Mesodermal cell (in vitro differentiated cells): ENCODE data around the gene NGB.

Experiments
- H3K27ac ChIP-seq: 2 replicates; pipeline ENCODE4 v1.7.0; 2013; ENCODE audit warnings: mild to moderate bottlenecking, low read depth, low read length, moderate library complexity; ENCODE audit not compliant: severe bottlenecking
- H3K36me3 ChIP-seq: 2 replicates; pipeline ENCODE4 v1.7.1; 2013; ENCODE audit warnings: mild to moderate bottlenecking, low read length, moderate library complexity; ENCODE audit not compliant: control insufficient read depth, insufficient read depth
- H3K4me1 ChIP-seq: one replicate; pipeline ENCODE4 v1.7.1; 2013; ENCODE audit warnings: mild to moderate bottlenecking, low read length; ENCODE audit not compliant: insufficient read depth, control insufficient read depth, poor library complexity, severe bottlenecking
- H3K4me3 ChIP-seq: 2 replicates; pipeline ENCODE4 v1.7.0; 2013; ENCODE audit warnings: low read length, control low read depth, mild to moderate bottlenecking; ENCODE audit not compliant: insufficient read depth, poor library complexity, severe bottlenecking; ENCODE audit errors: extremely low read depth
- H3K9me3 ChIP-seq: 2 replicates; pipeline ENCODE4 v1.7.1; 2013; ENCODE audit warnings: mild to moderate bottlenecking, low read length, moderate library complexity; ENCODE audit not compliant: control insufficient read depth
- WGBS, 2 experiments: methylation state at CpG; one replicate each; pipeline ENCODE4 v1.1.5; 2013; ENCODE audit warnings: missing lambda C conversion rate in 2 of 2; ENCODE audit not compliant: insufficient coverage in 2 of 2; 5-methylcytosine and 5-hydroxymethylcytosine counted together

Gene NGB

GRCh38 chr14:77275601-77276017 is 4.6 kb upstream of the NGB start:
- Histone ChIP-seq H3K9me3 (no peaks in the 10 kb centered on the region), H3K36me3 (peaks cover 30% of the 10 kb centered on the region), H3K4me1 (no peaks in the 10 kb centered on the region), H3K4me3 (no peak overlapping the region), H3K27ac (no peak overlapping the region)
- 73 to 100% methylated on average over 2 to 5 of the region's 8 CpGs for WGBS, 2 experiments

GRCh38 chr14:77275041-77275580 is 4.1 kb upstream of the NGB start:
- 77 to 82% methylated on average over 3 of the region's 5 CpGs for WGBS, 2 experiments
- no peak overlapping the region for H3K27ac ChIP-seq

GRCh38 chr14:77273796-77274195 is 2.8 kb upstream of the NGB start:
- H3K27ac ChIP-seq, result no peak overlapping the region
- H3K36me3 ChIP-seq, result peaks cover 13% of the 10 kb centered on the region
- no peaks in the 10 kb centered on the region for H3K9me3 ChIP-seq
- no peak overlapping the region for H3K4me3 ChIP-seq
- WGBS, 2 experiments, result 78 to 79% methylated on average over 4 of the region's 4 CpGs
- no peaks in the 10 kb centered on the region for H3K4me1 ChIP-seq

More at GRCh38 chr14:77275041-77275580, 4.1 kb upstream of the NGB start:
- Histone ChIP-seq H3K36me3 (peaks cover 25% of the 10 kb centered on the region), H3K9me3 (no peaks in the 10 kb centered on the region), H3K4me3 (no peak overlapping the region), H3K4me1 (no peaks in the 10 kb centered on the region)

GRCh38 chr14:77272261-77272660 is 1.3 kb upstream of the NGB start:
- Histone ChIP-seq H3K9me3 (no peaks in the 10 kb centered on the region), H3K36me3 (peaks cover under 1% of the 10 kb centered on the region)
- 81 to 100% methylated on average over 2 to 3 of the region's 4 CpGs for WGBS, 2 experiments

GRCh38 chr14:77270361-77271112 is 469 bp downstream of the NGB start:
- Histone ChIP-seq H3K4me1 (no peaks in the 10 kb centered on the region), H3K4me3 (peak overlapping the region; percentile 22), H3K27ac (no peak overlapping the region), H3K9me3 (no peaks in the 10 kb centered on the region), H3K36me3 (no peaks in the 10 kb centered on the region)
- 5 to 11% methylated on average over 45 to 64 of the region's 84 CpGs for WGBS, 2 experiments

More at GRCh38 chr14:77272261-77272660, 1.3 kb upstream of the NGB start:
- H3K27ac ChIP-seq, result no peak overlapping the region
- H3K4me3 ChIP-seq, result no peak overlapping the region
- no peaks in the 10 kb centered on the region for H3K4me1 ChIP-seq

GRCh38 chr14:77268989-77269600 is 1.9 kb downstream of the NGB start:
- no peak overlapping the region for H3K4me3 ChIP-seq
- no peaks in the 10 kb centered on the region for H3K36me3 ChIP-seq
- 64 to 73% methylated on average over 5 of the region's 8 CpGs for WGBS, 2 experiments
- H3K9me3 ChIP-seq, result no peaks in the 10 kb centered on the region
- H3K4me1 ChIP-seq, result no peaks in the 10 kb centered on the region
- no peak overlapping the region for H3K27ac ChIP-seq

GRCh38 chr14:77267937-77268699 is 2.9 kb downstream of the NGB start:
- no peaks in the 10 kb centered on the region for H3K36me3 ChIP-seq
- H3K4me3 ChIP-seq, result no peak overlapping the region
- no peak overlapping the region for H3K27ac ChIP-seq
- WGBS, 2 experiments, result 89 to 90% methylated on average over 5 of the region's 5 CpGs
- H3K4me1 ChIP-seq, result no peaks in the 10 kb centered on the region
- H3K9me3 ChIP-seq, result no peaks in the 10 kb centered on the region

- Histone ChIP-seq H3K9me3 (no peaks in the 10 kb centered on the region), H3K36me3 (no peaks in the 10 kb centered on the region), H3K4me1 (no peaks in the 10 kb centered on the region), H3K4me3 (no peak overlapping the region), H3K27ac (no peak overlapping the region)
- WGBS, 2 experiments, result 82 to 92% methylated on average over 8 of the region's 8 CpGs
These were observed 4.7 kb downstream of the NGB start for GRCh38 chr14:77266336-77266735.

GRCh38 chr14:77265561-77266335 is 5.3 kb downstream of the NGB start:
- Histone ChIP-seq H3K4me3 (no peak overlapping the region), H3K27ac (no peak overlapping the region), H3K36me3 (no peaks in the 10 kb centered on the region), H3K9me3 (no peaks in the 10 kb centered on the region), H3K4me1 (no peaks in the 10 kb centered on the region)
- WGBS, 2 experiments, result 82 to 84% methylated on average over 7 to 12 of the region's 16 CpGs

GRCh38 chr14:77265187-77265515 is 5.9 kb downstream of the NGB start:
- Histone ChIP-seq H3K4me3 (no peak overlapping the region), H3K36me3 (no peaks in the 10 kb centered on the region), H3K9me3 (no peaks in the 10 kb centered on the region), H3K4me1 (no peaks in the 10 kb centered on the region), H3K27ac (no peak overlapping the region)
- 92 to 100% methylated on average over 1 of the region's 2 CpGs for WGBS, 2 experiments
